Progenitor cell of endocrine pancreas (in vitro differentiated cells): Measurements from ENCODE around the gene DAZAP1. TPM values are rescaled to one million over a fixed set of nuclear protein-coding genes. Genes with fewer than 3 reads are reported as not detected.

Source experiments
- DNase-seq: peaks from one replicate; pipeline ENCODE4 v3.0.0; 2021; ENCODE audit warnings: low spot score; ENCODE audit not compliant: unreplicated experiment
- H3K27ac Mint-ChIP-seq: 2 replicates; pipeline ENCODE4 v1.8.0; 2021; ENCODE audit warnings: mild to moderate bottlenecking, moderate library complexity, mixed read lengths
- H3K27me3 Mint-ChIP-seq: 2 replicates; pipeline ENCODE4 v1.8.0; 2021; ENCODE audit warnings: mixed read lengths
- H3K36me3 Mint-ChIP-seq: 2 replicates; pipeline ENCODE4 v1.8.0; 2022; ENCODE audit warnings: mixed read lengths; ENCODE audit not compliant: insufficient read depth
- H3K4me1 Mint-ChIP-seq: 2 replicates; pipeline ENCODE4 v1.8.0; 2021; ENCODE audit warnings: low read depth, mixed read lengths
- H3K4me3 Mint-ChIP-seq: 2 replicates; pipeline ENCODE4 v1.8.0; 2021; ENCODE audit warnings: low read depth, mild to moderate bottlenecking, moderate library complexity, mixed read lengths
- H3K9me3 Mint-ChIP-seq: 2 replicates; pipeline ENCODE4 v1.8.0; 2021; ENCODE audit warnings: low read depth, mixed read lengths
- CTCF ChIP-seq: fragments of 200-600 bp; sonication (generic); IDR thresholded peaks from one replicate; pipeline ENCODE4 v1.5.0; 2021; ENCODE audit warnings: antibody characterized with exemption, mild to moderate bottlenecking; ENCODE audit not compliant: unreplicated experiment
- total RNA-seq: library from RNA; stranded (reverse); gene quantifications from 2 replicates; pipeline ENCODE4 v1.2.1, GENCODE V29; 2021

DAZAP1 gene
- total RNA-seq, 1 donor from 2014 or later, result 131 TPM

DNA sequence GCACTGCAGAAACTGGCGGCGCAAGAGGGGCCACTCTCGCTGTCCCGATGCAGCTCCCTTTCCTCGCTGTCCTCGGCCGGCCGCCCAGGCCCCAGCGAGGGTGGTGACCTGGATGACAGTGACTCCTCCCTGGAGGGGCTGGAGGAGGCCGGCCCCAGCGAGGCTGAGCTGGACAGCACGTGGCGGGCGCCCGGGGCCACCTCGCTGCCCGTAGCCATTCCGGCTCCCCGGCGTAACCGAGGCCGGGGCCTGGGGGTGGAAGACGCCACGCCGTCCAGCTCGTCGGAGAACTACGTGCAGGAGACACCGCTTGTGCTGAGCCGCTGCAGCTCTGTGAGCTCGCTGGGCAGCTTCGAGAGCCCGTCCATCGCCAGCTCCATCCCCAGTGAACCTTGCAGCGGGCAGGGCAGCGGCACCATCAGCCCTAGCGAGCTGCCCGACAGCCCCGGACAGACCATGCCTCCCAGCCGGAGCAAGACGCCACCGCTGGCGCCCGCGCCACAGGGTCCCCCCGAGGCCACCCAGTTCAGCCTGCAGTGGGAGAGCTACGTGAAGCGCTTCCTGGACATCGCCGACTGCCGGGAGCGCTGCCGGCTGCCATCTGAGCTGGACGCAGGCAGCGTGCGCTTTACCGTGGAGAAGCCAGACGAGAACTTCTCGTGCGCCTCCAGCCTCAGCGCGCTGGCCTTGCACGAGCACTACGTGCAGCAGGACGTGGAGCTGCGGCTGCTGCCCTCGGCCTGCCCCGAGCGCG is 59.3 kb downstream of the DAZAP1 start:
- Mint-ChIP-seq H3K27me3 (peaks cover 12% of the 10 kb centered on the region), H3K27ac (no peak overlapping the region)

DNA sequence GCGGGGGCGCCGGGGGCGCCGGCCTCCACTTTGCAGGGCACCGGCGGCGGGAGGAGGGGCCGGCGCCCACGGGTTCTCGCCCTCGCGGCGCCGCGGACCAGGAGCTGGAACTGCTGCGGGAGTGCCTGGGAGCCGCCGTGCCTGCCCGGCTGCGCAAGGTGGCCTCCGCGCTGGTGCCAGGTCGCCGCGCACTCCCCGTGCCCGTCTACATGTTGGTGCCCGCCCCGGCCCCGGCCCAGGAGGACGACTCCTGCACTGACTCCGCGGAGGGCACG is 59.8 kb downstream of the DAZAP1 start:
- no peaks in the 10 kb centered on the region for H3K36me3 Mint-ChIP-seq
- no peak overlapping the region for H3K4me3 Mint-ChIP-seq
- no peak for TF ChIP-seq CTCF
- H3K9me3 Mint-ChIP-seq, result no peaks in the 10 kb centered on the region
- H3K27me3 Mint-ChIP-seq, result peaks cover 17% of the 10 kb centered on the region
- DNase-seq, result no peak
- peaks cover 2% of the 10 kb centered on the region for H3K4me1 Mint-ChIP-seq
- H3K27ac Mint-ChIP-seq, result no peak overlapping the region

More for the DNA sequence above, 59.3 kb downstream of the DAZAP1 start:
- Mint-ChIP-seq H3K36me3 (no peaks in the 10 kb centered on the region), H3K4me1 (peaks cover 2% of the 10 kb centered on the region), H3K4me3 (no peak overlapping the region), H3K9me3 (no peaks in the 10 kb centered on the region)
- no peak for DNase-seq
- no peak for TF ChIP-seq CTCF

GRCh38 chr19:1467490-1468273 is 60.3 kb downstream of the DAZAP1 start:
- DNase-seq, result no peak
- TF ChIP-seq CTCF, result no peak
- Mint-ChIP-seq H3K27me3 (peaks cover 18% of the 10 kb centered on the region), H3K4me1 (peaks cover 2% of the 10 kb centered on the region), H3K27ac (no peak overlapping the region), H3K36me3 (no peaks in the 10 kb centered on the region), H3K9me3 (no peaks in the 10 kb centered on the region), H3K4me3 (no peak overlapping the region)

- no peak for TF ChIP-seq CTCF
- no peak for DNase-seq
- H3K27me3 Mint-ChIP-seq, result peaks cover 23% of the 10 kb centered on the region
- no peak overlapping the region for H3K4me3 Mint-ChIP-seq
- H3K27ac Mint-ChIP-seq, result no peak overlapping the region
- no peaks in the 10 kb centered on the region for H3K9me3 Mint-ChIP-seq
- no peaks in the 10 kb centered on the region for H3K36me3 Mint-ChIP-seq
- H3K4me1 Mint-ChIP-seq, result peaks cover 2% of the 10 kb centered on the region
These were observed 61.0 kb downstream of the DAZAP1 start for GRCh38 chr19:1468274-1468820.

DNA sequence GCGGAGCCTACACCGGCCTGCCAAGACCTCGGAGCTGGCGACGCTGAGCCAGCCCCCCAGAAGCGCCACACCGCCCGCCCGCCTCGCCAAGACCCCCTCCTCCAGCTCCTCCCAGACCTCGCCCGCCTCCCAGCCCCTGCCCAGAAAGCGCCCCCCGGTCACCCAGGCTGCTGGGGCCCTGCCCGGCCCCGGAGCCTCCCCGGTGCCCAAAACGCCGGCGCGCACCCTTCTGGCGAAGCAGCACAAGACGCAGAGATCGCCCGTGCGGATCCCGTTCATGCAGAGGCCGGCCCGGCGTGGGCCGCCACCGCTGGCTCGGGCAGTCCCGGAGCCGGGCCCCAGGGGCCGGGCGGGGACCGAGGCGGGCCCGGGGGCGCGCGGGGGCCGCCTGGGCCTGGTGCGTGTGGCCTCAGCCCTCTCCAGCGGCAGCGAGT is 61.5 kb downstream of the DAZAP1 start:
- no peaks in the 10 kb centered on the region for H3K36me3 Mint-ChIP-seq
- H3K9me3 Mint-ChIP-seq, result no peaks in the 10 kb centered on the region
- peaks cover 25% of the 10 kb centered on the region for H3K27me3 Mint-ChIP-seq
- no peak overlapping the region for H3K27ac Mint-ChIP-seq
- no peak overlapping the region for H3K4me3 Mint-ChIP-seq
- DNase-seq, result no peak
- no peak for TF ChIP-seq CTCF
- peaks cover 2% of the 10 kb centered on the region for H3K4me1 Mint-ChIP-seq
